Hepatocyte (in vitro differentiated cells): ENCODE results near the gene ARSG.

Experiments used
- CTCF ChIP-seq: fragments of 200-600 bp; sonication (generic); IDR thresholded peaks from 2 replicates; pipeline ENCODE4 v1.5.1; 2016; ENCODE audit warnings: antibody characterized with exemption, mild to moderate bottlenecking; ENCODE audit not compliant: poor library complexity
- EZH2 ChIP-seq: fragments of 200-600 bp; sonication (generic); IDR thresholded peaks from 2 replicates; pipeline ENCODE4 v1.6.1; 2016; ENCODE audit warnings: antibody characterized with exemption, mild to moderate bottlenecking, borderline replicate concordance

DNA sequence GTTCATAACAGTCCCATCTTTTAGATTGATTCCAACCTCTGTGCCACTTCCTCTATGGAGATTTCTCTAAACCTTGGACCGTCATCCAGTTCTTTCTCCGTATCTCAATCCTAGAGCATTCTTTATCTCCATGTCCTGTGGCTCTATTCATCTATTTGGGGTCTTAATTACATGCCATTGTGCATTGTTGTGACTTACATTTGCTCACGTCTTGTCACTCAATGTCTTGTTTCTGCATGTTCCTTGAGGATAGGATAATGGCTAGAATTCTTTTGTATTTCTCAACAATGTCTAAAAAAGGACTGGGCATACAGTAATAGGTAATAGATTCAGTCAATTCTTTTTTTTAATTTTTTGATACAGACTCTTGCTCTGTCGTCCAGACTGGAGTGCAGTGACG, 50.2 kb downstream of the ARSG start:
- TF ChIP-seq CTCF (no peak), EZH2 (no peak)
